HepG2 (cell line): ENCODE results near the gene SPNS3. TPM values are rescaled to one million over a fixed set of nuclear protein-coding genes. Genes with fewer than 3 reads are reported as not detected.

Experiments
- ATAC-seq: fragments of 200-7000 bp; cut with Tn5 transposase; 3 replicates; pipeline ENCODE4 v1.9.1; 2020; ENCODE audit warnings: mild to moderate bottlenecking, moderate library complexity
- BruUV-seq: library from RNA; stranded (reverse); fragments of 400-500 nt; replicated peaks from 2 replicates; lab custom pipeline; 2021; lab: Mats Ljungman, UMichigan
- CTCF ChIA-PET: fragments of 300-600 bp; formaldehyde crosslinking; extraction: SDS; loops from one replicate; lab custom pipeline; 2021; ENCODE audit warnings: low total read pairs, inconsistent platforms, low intra/inter-chr PET ratio; lab: Yijun Ruan, JAX
- POLR2A ChIA-PET: fragments of 350-600 bp; sonication (Branson Sonifier 250); formaldehyde crosslinking; loops from one replicate; lab custom pipeline; 2020; ENCODE audit warnings: antibody characterized with exemption, inconsistent platforms; lab: Yijun Ruan, JAX
- DNase-seq: peaks from one replicate; pipeline ENCODE4 v3.0.0-alpha.2; 2015; ENCODE audit warnings: low spot score
- FAIRE-seq: peaks from 3 replicates; lab custom pipeline; 2011; peaks lifted over from hg19 to GRCh38; lab: Jason Lieb, UNC
- H2AFZ ChIP-seq: one replicate; pipeline ENCODE4 v1.6.1; 2011; ENCODE audit warnings: low read length, inconsistent platforms
- H3K27ac ChIP-seq: fragments of 300-600 bp; 3 replicates; pipeline ENCODE4 v1.8.0; 2011; ENCODE audit warnings: mixed run types, mild to moderate bottlenecking, mixed read lengths, low read length, inconsistent platforms; ENCODE audit not compliant: insufficient read depth; ENCODE audit errors: extremely low read length
- H3K27me3 ChIP-seq, 2 experiments: fragments of 200-600 bp in 1 of 2; 2 replicates in 1 of 2; 3 replicates in 1 of 2; pipeline versions ENCODE4 v1.6.0 to v1.8.0; 2011; ENCODE audit warnings: low read length in 2 of 2, mild to moderate bottlenecking in 2 of 2, moderate library complexity in 2 of 2, inconsistent platforms in 1 of 2; ENCODE audit not compliant: insufficient read depth in 2 of 2, control insufficient read depth in 1 of 2
- H3K36me3 ChIP-seq, 2 experiments: fragments of 200-600 bp in 1 of 2; replicated peaks in 1 of 2; 2 replicates in 1 of 2; 3 replicates in 1 of 2; pipeline versions ENCODE4 v1.5.1 to v1.8.0; 2011; ENCODE audit warnings: low read length in 2 of 2, inconsistent platforms in 1 of 2; ENCODE audit not compliant: insufficient read depth in 2 of 2, control insufficient read depth in 1 of 2
- H3K4me1 ChIP-seq: 2 replicates; pipeline ENCODE4 v1.5.1; 2012; ENCODE audit warnings: low read length, inconsistent platforms; ENCODE audit not compliant: insufficient read depth
- H3K4me2 ChIP-seq: 2 replicates; pipeline ENCODE4 v1.6.0; 2011; ENCODE audit warnings: low read depth, low read length, inconsistent platforms
- H3K4me3 ChIP-seq, 3 experiments: fragments of 200-600 bp in 1 of 3; sonication (generic), shearing (Covaris generic) in 1 of 3; replicated peaks in 1 of 3; 2 replicates each; pipeline ENCODE4 v1.5.1; 2011 to 2016; ENCODE audit warnings: low read length in 3 of 3, inconsistent platforms in 2 of 3, low read depth in 2 of 3, mild to moderate bottlenecking in 2 of 3, control low read depth in 1 of 3, mixed read lengths in 1 of 3; ENCODE audit not compliant: insufficient read depth in 1 of 3
- H3K79me2 ChIP-seq: one replicate; pipeline ENCODE4 v1.6.1; 2011; ENCODE audit warnings: low read length, inconsistent platforms; ENCODE audit not compliant: insufficient read depth
- H3K9ac ChIP-seq: 2 replicates; pipeline ENCODE4 v1.6.0; 2011; ENCODE audit warnings: mild to moderate bottlenecking, low read depth, low read length, inconsistent platforms; ENCODE audit not compliant: insufficient read depth
- H3K9me3 ChIP-seq: 2 replicates; pipeline ENCODE4 v1.5.1; 2012; ENCODE audit warnings: mild to moderate bottlenecking, low read length
- H4K20me1 ChIP-seq: 2 replicates; pipeline ENCODE4 v1.6.0; 2011; ENCODE audit warnings: inconsistent platforms, mild to moderate bottlenecking, low read length, moderate library complexity; ENCODE audit not compliant: insufficient read depth
- GTF2F1 ChIP-seq: fragments of 150-350 bp; IDR thresholded peaks from 2 replicates; pipeline ENCODE4 v1.6.1; 2014; ENCODE audit warnings: low read length
- HNF4G ChIP-seq, 2 experiments: sonication (generic) in 1 of 2; formaldehyde crosslinking in 1 of 2; IDR thresholded peaks; 2 replicates each; pipeline versions ENCODE4 v1.4.0 to v1.6.1; 2011 to 2020; ENCODE audit warnings: borderline replicate concordance in 2 of 2, low read depth in 2 of 2, mild to moderate bottlenecking in 2 of 2, low read length in 1 of 2, missing genetic modification reagents in 1 of 2, moderate library complexity in 1 of 2
- NBN ChIP-seq: fragments of 450-650 bp; conservative IDR thresholded peaks from 2 replicates; pipeline ENCODE4 v1.6.1; 2017
- NFRKB ChIP-seq: fragments of 450-650 bp; IDR thresholded peaks from 2 replicates; pipeline ENCODE4 v1.6.1; 2017
- PPARG ChIP-seq: conservative IDR thresholded peaks from 2 replicates; pipeline ENCODE4 v1.6.1; 2016; ENCODE audit warnings: missing biosample characterization, missing genetic modification reagents
- STAG1 ChIP-seq: sonication (generic); formaldehyde crosslinking; IDR thresholded peaks from 2 replicates; pipeline ENCODE4 v1.4.0; 2020; ENCODE audit warnings: missing genetic modification reagents
- ZNF30 ChIP-seq: sonication (generic); formaldehyde crosslinking; IDR thresholded peaks from 2 replicates; pipeline ENCODE4 v1.5.0; 2020; ENCODE audit warnings: mild to moderate bottlenecking, missing genetic modification reagents
- ZNF446 ChIP-seq: sonication (generic); formaldehyde crosslinking; IDR thresholded peaks from 2 replicates; pipeline ENCODE4 v1.5.0; 2020; ENCODE audit warnings: mild to moderate bottlenecking, missing genetic modification reagents
- ZNF570 ChIP-seq: sonication (generic); formaldehyde crosslinking; IDR thresholded peaks from 2 replicates; pipeline ENCODE4 v1.4.0; 2020; ENCODE audit warnings: mild to moderate bottlenecking, missing genetic modification reagents, borderline replicate concordance
- ZNF782 ChIP-seq: sonication (generic); formaldehyde crosslinking; IDR thresholded peaks from 2 replicates; pipeline ENCODE4 v1.4.0; 2020; ENCODE audit warnings: missing genetic modification reagents, mild to moderate bottlenecking, borderline replicate concordance
- WGBS: methylation state at CpG from one replicate; pipeline ENCODE4 v1.1.6; 2017; ENCODE audit warnings: low lambda C conversion rate; 5-methylcytosine and 5-hydroxymethylcytosine counted together
- in situ Hi-C: cut with HindIII; loops from 2 replicates; pipeline ENCODE4 v1.10.0; 2017; ENCODE audit warnings: low pct_unique_long_range_greater_than_20kb; ENCODE audit not compliant: extremely low pct_ligation_motif_present
- intact Hi-C: fragments of 100-400 bp; cut with micrococcal nuclease; formaldehyde crosslinking; loops from one replicate; pipeline ENCODE4 v1.10.0; 2022; ENCODE audit not compliant: unreplicated experiment
- polyA plus RNA-seq, 8 experiments: library from polyadenylated mRNA; depleted of rRNA in 3 of 8; stranded (reverse) in 7 of 8; unstranded in 1 of 8; fragments of >200 nt; fragmentation: Illumina TruSeq in 4 of 8; extraction: Trizol in 4 of 8; gene quantifications; 2 replicates each; pipeline versions ENCODE4 v1.2.1 to v1.2.3, GENCODE V29; 2011 to 2016; ENCODE audit warnings: low read depth in 4 of 8, missing spikeins in 1 of 8, mixed read lengths in 1 of 8; ENCODE audit not compliant: insufficient read depth in 1 of 8
- total RNA-seq, 5 experiments: library from RNA; depleted of rRNA; stranded (reverse); fragments of >200 nt; fragmentation: Illumina TruSeq; extraction: Trizol; gene quantifications; 2 replicates each; pipeline ENCODE4 v1.2.3, GENCODE V29; 2016; ENCODE audit warnings: low read depth in 1 of 5
- TF ChIP-seq, protein P1 (sequence below): IDR thresholded peaks from 2 replicates; pipeline ENCODE4 v1.6.1; 2016; ENCODE audit warnings: missing compliant biosample characterization, missing genetic modification reagents, borderline replicate concordance
- TF ChIP-seq, protein P2 (sequence below): IDR thresholded peaks from 2 replicates; pipeline ENCODE4 v1.6.1; 2016; ENCODE audit warnings: missing compliant biosample characterization, missing genetic modification reagents, borderline replicate concordance

The SPNS3 gene
- total and polyA plus RNA-seq, 2 of the 13 experiments (the other 11 are each of a cell fraction or from before 2014, with no cell fraction given) = not detected

DNA sequence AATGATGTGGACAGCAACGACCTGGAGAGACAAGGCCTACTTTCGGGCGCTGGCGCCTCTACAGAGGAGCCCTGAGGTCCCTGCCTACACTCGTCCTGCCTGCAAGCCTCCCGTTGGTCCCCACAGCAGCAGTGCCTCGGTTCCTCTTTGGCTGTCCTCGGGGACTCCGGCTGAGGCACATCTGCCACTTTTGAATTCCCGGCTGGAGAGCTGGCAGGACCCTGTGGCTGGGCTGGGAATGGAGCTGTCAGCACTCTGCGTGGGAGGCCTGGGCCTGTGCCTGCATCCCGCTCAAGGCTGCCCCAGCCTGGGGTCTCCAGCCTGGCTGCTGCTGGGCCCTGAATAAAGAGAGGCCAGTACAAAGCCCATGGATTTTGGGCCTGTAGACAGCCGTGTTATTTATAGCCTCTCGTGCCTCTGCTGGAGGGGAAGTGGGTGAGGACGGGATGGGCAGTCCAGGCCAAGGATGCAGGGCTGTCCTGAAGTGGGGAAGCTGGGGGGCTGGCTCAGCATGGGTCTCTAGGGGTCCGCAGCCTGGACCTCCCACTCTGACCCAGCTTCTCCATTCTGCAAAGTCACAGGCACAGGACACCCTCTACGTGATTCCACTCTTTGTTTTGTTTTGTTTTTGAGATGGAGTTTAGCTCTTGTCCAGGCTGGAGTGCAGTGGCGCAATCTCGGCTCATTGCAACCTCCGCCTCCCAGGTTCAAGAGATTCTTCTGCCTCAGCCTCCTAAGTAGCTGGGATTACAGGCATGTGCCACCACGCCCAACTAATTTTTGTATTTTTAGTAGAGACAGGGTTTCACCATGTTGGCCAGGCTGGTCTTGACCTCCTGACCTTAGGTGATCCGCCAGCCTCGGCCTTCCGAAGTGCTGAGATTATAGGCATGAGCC, 54.3 kb downstream of the SPNS3 start (continued):
- TF ChIP-seq, protein P1, sequence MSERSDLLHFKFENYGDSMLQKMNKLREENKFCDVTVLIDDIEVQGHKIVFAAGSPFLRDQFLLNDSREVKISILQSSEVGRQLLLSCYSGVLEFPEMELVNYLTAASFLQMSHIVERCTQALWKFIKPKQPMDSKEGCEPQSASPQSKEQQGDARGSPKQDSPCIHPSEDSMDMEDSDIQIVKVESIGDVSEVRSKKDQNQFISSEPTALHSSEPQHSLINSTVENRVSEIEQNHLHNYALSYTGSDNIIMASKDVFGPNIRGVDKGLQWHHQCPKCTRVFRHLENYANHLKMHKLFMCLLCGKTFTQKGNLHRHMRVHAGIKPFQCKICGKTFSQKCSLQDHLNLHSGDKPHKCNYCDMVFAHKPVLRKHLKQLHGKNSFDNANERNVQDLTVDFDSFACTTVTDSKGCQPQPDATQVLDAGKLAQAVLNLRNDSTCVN = no peak

DNA sequence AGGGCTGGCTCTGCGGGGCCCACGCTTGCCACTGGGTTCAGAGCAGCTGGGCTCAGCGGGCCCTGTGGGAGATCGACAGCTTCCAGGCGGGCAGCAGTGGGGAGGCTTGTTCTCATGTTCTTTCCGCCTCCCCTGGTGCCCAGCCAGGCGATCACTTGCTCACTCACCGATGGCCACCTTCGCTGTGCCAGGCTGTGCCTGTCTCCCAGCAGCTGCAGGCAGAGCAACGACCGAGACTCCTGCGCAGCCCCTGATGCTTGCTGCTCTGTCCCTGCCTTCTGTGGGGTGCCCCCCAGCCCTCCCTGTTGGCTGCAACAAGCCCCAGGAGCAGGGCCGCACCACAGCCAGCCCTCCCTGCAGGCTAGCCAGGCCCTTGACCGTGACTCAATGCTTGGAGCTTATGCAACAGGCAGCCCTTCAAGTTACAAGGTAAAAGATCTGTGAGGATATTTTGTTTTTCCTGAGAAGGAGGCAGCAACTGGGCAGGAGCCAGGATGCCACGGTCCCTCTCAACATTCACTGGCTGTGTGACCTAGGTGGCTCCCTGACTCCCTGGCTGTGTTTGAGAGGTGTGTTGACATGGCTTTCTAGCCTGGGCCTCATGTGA, 55.4 kb downstream of the SPNS3 start:
- no peak overlapping the region for H3K27ac ChIP-seq
- H2AFZ ChIP-seq = no peak overlapping the region
- in situ Hi-C loops = no loop called here
- H3K79me2 ChIP-seq = no peaks in the 10 kb centered on the region
- no peaks in the 10 kb centered on the region for H3K9me3 ChIP-seq
- WGBS = 70% methylated on average over 8 of the region's 15 CpGs
- ATAC-seq (no peak), FAIRE-seq (no peak), DNase-seq (no peak)
- H4K20me1 ChIP-seq = no peaks in the 10 kb centered on the region
- no peak overlapping the region for H3K9ac ChIP-seq
- H3K4me1 ChIP-seq = no peaks in the 10 kb centered on the region
- H3K4me2 ChIP-seq = no peak overlapping the region
- BruUV-seq = no TSS peak
- H3K4me3 ChIP-seq = no peak overlapping the region
- TF ChIP-seq HNF4G (IDR thresholded peaks at IDR 0.05; ENCODE audit: borderline replicate concordance, low read depth, low read length) (no peak), HNF4G (CRISPR knock-in tag; IDR thresholded peaks at IDR 0.05; ENCODE audit: borderline replicate concordance, low read depth) (no peak), ZNF570 (CRISPR knock-in tag) (no peak), PPARG (no peak), STAG1 (CRISPR knock-in tag) (no peak), NFRKB (no peak), ZNF446 (CRISPR knock-in tag) (no peak), ZNF782 (no peak), NBN (no peak), GTF2F1 (no peak), ZNF30 (CRISPR knock-in tag) (no peak)
- TF ChIP-seq, protein P2, sequence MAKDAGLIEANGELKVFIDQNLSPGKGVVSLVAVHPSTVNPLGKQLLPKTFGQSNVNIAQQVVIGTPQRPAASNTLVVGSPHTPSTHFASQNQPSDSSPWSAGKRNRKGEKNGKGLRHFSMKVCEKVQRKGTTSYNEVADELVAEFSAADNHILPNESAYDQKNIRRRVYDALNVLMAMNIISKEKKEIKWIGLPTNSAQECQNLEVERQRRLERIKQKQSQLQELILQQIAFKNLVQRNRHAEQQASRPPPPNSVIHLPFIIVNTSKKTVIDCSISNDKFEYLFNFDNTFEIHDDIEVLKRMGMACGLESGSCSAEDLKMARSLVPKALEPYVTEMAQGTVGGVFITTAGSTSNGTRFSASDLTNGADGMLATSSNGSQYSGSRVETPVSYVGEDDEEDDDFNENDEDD (CRISPR knock-in tag) = no peak
- intact Hi-C loops = no loop called here
- CTCF ChIA-PET = no interaction called here
- peaks cover 4 to 18% of the 10 kb centered on the region in 2 experiments; a peak in 4 of 5 replicates for H3K27me3 ChIP-seq
- no peaks in the 10 kb centered on the region for H3K36me3 ChIP-seq
- POLR2A ChIA-PET = no interaction called here
